Measurements from ENCODE around the gene GYPA.
"Not testable (repeated sequence)": the region's sequence is repeated elsewhere in the genome, so short reads cannot be mapped to it uniquely, and the experiment has no call there.

GYPA gene

DNA sequence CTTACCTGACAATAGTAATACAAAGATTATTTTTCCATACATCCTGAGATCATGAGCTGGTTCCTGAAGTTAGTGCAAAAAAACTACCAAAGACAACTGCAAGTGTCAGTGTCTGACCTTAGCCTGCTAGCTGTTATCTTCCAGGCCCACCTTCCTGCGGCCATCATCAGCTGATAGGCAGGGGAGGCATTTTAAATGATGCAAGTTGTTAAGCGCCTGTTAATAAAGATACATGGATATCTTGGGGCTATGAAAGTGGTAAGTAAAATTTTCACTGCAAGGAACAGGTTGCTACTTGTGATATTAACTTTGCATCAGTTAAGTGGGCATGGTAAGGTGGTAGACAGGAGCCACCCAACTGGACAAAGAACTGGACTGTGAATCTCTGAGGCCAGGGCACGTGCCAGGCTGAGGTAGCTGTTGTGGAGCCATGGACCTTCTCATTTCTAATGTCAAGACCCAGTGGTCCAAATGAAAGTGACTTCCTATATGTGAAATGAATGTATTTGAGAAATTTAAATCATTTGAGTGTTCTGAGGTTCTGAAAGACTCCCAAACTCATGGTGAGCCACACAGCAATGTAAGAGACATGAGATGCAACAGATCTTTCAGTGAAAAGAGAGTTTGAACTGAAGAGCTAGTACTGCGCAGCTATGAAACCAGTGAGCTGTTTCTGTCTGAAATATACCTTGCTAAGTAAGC is at the start of gene GYPA:
Gene GYPA (minus strand): TSS at position 125 of the 702 bp plus-strand sequence. CDS start 83 bp downstream, at position 42.
- not testable (repeated sequence) for H3K9me3 ChIP-seq (ENCODE audit: control insufficient read depth in 2 of 2, low read length in 2 of 2); H3K36me3 ChIP-seq (ENCODE audit: control insufficient read depth in 2 of 2, insufficient read depth in 2 of 2, low read length in 2 of 2); H3K27me3 ChIP-seq (ENCODE audit: control insufficient read depth in 2 of 2, insufficient read depth in 2 of 2, low read length in 2 of 2); H3K4me1 ChIP-seq (ENCODE audit: control insufficient read depth in 2 of 2, insufficient read depth in 2 of 2, low read length in 2 of 2); H3K9ac ChIP-seq (ENCODE audit: low read depth in 1 of 2, low read length in 2 of 2); H3K4me3 ChIP-seq (ENCODE audit: low read length in 2 of 2); H3K27ac ChIP-seq (ENCODE audit: low read depth in 2 of 2, low read length in 2 of 2)

DNA sequence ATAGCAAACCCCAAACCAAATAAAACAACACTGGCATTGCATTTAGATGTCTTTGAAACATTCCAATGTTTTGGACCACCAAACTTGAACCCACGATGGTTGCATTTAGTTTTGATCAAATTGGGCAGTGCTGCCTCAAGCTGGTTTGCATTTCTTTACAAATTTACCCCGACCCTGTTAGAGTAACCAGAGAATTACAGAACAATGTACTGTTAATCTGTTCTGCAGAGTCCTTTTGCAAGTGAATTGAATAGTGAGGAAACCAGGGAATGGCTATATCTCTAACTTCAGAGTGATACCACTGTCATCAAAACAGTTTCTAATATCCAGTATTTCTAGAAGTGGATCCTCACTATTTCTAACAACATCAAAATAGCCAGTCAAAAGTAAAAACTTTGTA is 49.5 kb upstream of the GYPA start:
- Histone ChIP-seq H3K27me3 (ENCODE audit: control insufficient read depth in 2 of 2, insufficient read depth in 2 of 2, low read length in 2 of 2) (no peaks in the 10 kb centered on the region), H3K27ac (ENCODE audit: low read depth in 2 of 2, low read length in 2 of 2) (no peak overlapping the region), H3K4me1 (ENCODE audit: control insufficient read depth in 2 of 2, insufficient read depth in 2 of 2, low read length in 2 of 2) (no peaks in the 10 kb centered on the region), H3K9ac (ENCODE audit: low read depth in 1 of 2, low read length in 2 of 2) (no peak overlapping the region), H3K36me3 (ENCODE audit: control insufficient read depth in 2 of 2, insufficient read depth in 2 of 2, low read length in 2 of 2) (no peaks in the 10 kb centered on the region), H3K9me3 (ENCODE audit: control insufficient read depth in 2 of 2, low read length in 2 of 2) (no peaks in the 10 kb centered on the region), H3K4me3 (ENCODE audit: low read length in 2 of 2) (no peak overlapping the region)

DNA sequence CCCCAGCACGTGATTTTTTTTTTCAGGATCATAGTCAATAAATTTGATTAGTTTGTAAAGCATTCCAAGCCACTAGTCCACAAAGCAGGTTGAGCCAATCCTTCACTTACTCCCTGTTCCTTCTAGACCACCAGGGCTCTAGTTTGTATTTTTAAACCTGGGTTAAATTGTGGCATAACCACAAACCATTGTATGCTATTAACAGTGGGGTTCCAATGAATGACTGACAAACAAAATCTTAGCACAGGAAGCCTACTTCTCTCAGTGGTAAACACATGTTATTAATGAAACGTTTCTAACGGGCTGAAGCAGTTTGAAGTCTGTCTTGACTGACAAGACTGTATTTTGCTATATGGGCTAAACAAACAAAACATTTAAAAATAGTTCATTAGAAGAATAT is 48.6 kb upstream of the GYPA start:
- H3K4me3 ChIP-seq (ENCODE audit: low read length in 2 of 2), result no peak overlapping the region
- no peaks in the 10 kb centered on the region for H3K36me3 ChIP-seq (ENCODE audit: control insufficient read depth in 2 of 2, insufficient read depth in 2 of 2, low read length in 2 of 2)
- H3K27ac ChIP-seq (ENCODE audit: low read depth in 2 of 2, low read length in 2 of 2), result no peak overlapping the region
- H3K27me3 ChIP-seq (ENCODE audit: control insufficient read depth in 2 of 2, insufficient read depth in 2 of 2, low read length in 2 of 2), result no peaks in the 10 kb centered on the region
- no peaks in the 10 kb centered on the region for H3K4me1 ChIP-seq (ENCODE audit: control insufficient read depth in 2 of 2, insufficient read depth in 2 of 2, low read length in 2 of 2)
- no peaks in the 10 kb centered on the region for H3K9me3 ChIP-seq (ENCODE audit: control insufficient read depth in 2 of 2, low read length in 2 of 2)
- H3K9ac ChIP-seq (ENCODE audit: low read depth in 1 of 2, low read length in 2 of 2), result no peak overlapping the region

DNA sequence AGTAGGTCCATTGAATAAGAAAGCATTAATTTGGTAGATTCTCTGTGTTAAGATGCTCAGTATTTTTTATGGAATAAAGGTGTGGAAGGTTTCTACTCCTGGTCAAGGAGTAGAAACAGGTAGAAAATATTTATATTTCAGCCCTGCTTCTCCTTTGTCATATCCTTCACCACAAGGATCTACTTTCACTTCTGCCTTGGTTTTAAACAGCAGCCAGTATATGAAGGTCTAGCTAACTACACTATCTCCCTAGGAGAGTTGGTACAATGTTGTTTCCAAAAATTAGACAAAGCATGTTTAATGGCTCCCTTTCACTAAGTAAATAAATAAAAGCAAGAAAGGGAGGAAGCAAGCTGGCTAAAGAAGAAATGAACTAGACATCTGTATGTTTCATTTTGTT is 44.6 kb upstream of the GYPA start:
- H3K27ac ChIP-seq (ENCODE audit: low read depth in 2 of 2, low read length in 2 of 2), result no peak overlapping the region
- H3K4me1 ChIP-seq (ENCODE audit: control insufficient read depth in 2 of 2, insufficient read depth in 2 of 2, low read length in 2 of 2), result no peaks in the 10 kb centered on the region
- no peaks in the 10 kb centered on the region for H3K36me3 ChIP-seq (ENCODE audit: control insufficient read depth in 2 of 2, insufficient read depth in 2 of 2, low read length in 2 of 2)
- H3K4me3 ChIP-seq (ENCODE audit: low read length in 2 of 2), result no peak overlapping the region
- H3K27me3 ChIP-seq (ENCODE audit: control insufficient read depth in 2 of 2, insufficient read depth in 2 of 2, low read length in 2 of 2), result no peaks in the 10 kb centered on the region
- H3K9ac ChIP-seq (ENCODE audit: low read depth in 1 of 2, low read length in 2 of 2), result no peak overlapping the region
- H3K9me3 ChIP-seq (ENCODE audit: control insufficient read depth in 2 of 2, low read length in 2 of 2), result no peaks in the 10 kb centered on the region

DNA sequence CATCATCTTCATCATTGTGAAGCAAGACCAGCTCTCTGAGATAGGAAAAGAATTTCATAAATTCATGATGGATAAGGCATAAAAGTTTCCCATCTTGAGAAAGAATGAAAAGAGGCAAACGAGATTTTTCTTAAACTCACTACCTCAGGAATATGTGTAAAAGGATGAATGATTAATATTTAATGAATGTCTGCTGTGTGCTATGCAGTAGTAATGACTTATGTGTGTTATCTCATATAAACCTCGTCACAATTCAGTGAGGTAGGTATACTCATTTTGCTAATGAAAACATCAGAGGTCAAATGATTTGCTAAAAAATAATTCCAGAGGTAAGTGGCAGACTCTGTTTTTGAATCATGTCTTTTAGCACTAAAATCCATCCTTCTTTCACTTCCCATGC is 42.6 kb upstream of the GYPA start:
- H3K36me3 ChIP-seq (ENCODE audit: control insufficient read depth in 2 of 2, insufficient read depth in 2 of 2, low read length in 2 of 2), result no peaks in the 10 kb centered on the region
- H3K9ac ChIP-seq (ENCODE audit: low read depth in 1 of 2, low read length in 2 of 2), result no peak overlapping the region
- no peaks in the 10 kb centered on the region for H3K9me3 ChIP-seq (ENCODE audit: control insufficient read depth in 2 of 2, low read length in 2 of 2)
- no peak overlapping the region for H3K27ac ChIP-seq (ENCODE audit: low read depth in 2 of 2, low read length in 2 of 2)
- H3K27me3 ChIP-seq (ENCODE audit: control insufficient read depth in 2 of 2, insufficient read depth in 2 of 2, low read length in 2 of 2), result no peaks in the 10 kb centered on the region
- H3K4me1 ChIP-seq (ENCODE audit: control insufficient read depth in 2 of 2, insufficient read depth in 2 of 2, low read length in 2 of 2), result no peaks in the 10 kb centered on the region
- no peak overlapping the region for H3K4me3 ChIP-seq (ENCODE audit: low read length in 2 of 2)

DNA sequence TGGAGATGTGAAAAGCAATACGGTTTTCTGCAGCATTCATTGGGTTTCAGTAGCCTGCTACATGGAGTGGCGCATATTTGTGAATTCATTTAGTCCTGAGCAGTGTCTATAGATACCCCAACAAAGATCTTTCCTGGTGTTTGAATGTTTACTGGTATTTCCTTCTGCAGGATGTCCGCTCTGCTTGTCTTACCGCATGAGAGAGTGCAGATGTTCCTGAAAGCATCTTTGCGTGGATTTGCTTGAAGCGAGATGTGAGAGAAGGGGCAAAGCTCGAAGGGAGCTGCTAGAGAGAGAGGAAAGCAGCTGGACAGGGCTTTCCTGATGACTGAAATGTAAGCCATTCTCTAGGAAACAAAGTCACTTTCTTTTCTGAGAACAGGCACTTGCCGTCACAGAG is 40.9 kb upstream of the GYPA start:
- H3K9me3 ChIP-seq (ENCODE audit: control insufficient read depth in 2 of 2, low read length in 2 of 2), result no peaks in the 10 kb centered on the region
- no peaks in the 10 kb centered on the region for H3K4me1 ChIP-seq (ENCODE audit: control insufficient read depth in 2 of 2, insufficient read depth in 2 of 2, low read length in 2 of 2)
- H3K27ac ChIP-seq (ENCODE audit: low read depth in 2 of 2, low read length in 2 of 2), result no peak overlapping the region
- no peaks in the 10 kb centered on the region for H3K27me3 ChIP-seq (ENCODE audit: control insufficient read depth in 2 of 2, insufficient read depth in 2 of 2, low read length in 2 of 2)
- no peak overlapping the region for H3K9ac ChIP-seq (ENCODE audit: low read depth in 1 of 2, low read length in 2 of 2)
- no peak overlapping the region for H3K4me3 ChIP-seq (ENCODE audit: low read length in 2 of 2)
- no peaks in the 10 kb centered on the region for H3K36me3 ChIP-seq (ENCODE audit: control insufficient read depth in 2 of 2, insufficient read depth in 2 of 2, low read length in 2 of 2)

DNA sequence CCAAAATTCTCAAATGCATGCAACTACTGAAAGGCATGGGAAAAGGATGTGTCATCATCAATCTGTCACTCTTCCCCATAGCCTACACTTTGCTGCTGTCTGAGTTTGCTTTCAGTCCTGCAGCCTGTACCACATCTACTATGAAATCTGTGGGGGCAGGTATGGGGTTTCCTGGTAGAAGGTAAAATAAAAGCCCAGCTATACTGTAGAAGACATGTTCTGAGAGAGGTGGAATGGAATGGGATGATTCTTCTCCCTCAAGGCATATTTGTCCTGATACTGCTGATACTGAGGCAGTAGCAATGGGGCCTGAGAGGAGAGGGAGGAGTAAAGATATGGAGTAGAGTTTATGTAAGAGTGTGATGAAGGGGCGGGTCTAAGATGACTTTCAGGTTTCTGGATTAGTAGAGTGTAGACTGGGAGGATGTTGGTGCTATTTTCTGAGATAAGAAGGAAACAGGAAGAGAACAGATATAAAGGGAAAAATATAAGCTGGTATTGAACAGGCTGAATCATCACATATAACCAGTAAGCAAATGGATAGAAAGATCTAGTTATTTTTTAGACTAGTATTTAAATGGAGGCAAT is 38.7 kb upstream of the GYPA start:
- Histone ChIP-seq H3K27me3 (ENCODE audit: control insufficient read depth in 2 of 2, insufficient read depth in 2 of 2, low read length in 2 of 2) (no peaks in the 10 kb centered on the region), H3K9ac (ENCODE audit: low read depth in 1 of 2, low read length in 2 of 2) (no peak overlapping the region), H3K27ac (ENCODE audit: low read depth in 2 of 2, low read length in 2 of 2) (no peak overlapping the region), H3K4me3 (ENCODE audit: low read length in 2 of 2) (no peak overlapping the region), H3K4me1 (ENCODE audit: control insufficient read depth in 2 of 2, insufficient read depth in 2 of 2, low read length in 2 of 2) (no peaks in the 10 kb centered on the region), H3K36me3 (ENCODE audit: control insufficient read depth in 2 of 2, insufficient read depth in 2 of 2, low read length in 2 of 2) (no peaks in the 10 kb centered on the region), H3K9me3 (ENCODE audit: control insufficient read depth in 2 of 2, low read length in 2 of 2) (no peaks in the 10 kb centered on the region)

DNA sequence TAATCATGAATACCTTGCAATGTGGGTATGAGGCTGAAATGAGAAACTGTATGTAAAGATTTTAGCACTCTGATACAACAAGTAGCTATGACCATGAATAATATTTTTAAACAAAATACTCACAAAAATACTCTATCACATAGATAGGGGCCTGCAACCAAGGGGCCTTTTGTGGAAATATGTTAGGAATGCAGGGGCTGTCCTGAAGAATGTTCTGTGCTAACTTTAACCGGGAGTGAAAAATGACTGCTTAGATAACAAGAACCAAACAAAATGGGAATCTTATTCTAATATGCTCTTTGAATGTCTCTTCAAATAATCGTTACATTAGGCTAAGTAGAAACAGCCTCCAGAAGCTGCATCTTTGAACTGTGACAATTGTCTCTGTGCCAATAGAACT is 37.9 kb upstream of the GYPA start:
- H3K27me3 ChIP-seq (ENCODE audit: control insufficient read depth in 2 of 2, insufficient read depth in 2 of 2, low read length in 2 of 2), result no peaks in the 10 kb centered on the region
- no peak overlapping the region for H3K4me3 ChIP-seq (ENCODE audit: low read length in 2 of 2)
- no peak overlapping the region for H3K9ac ChIP-seq (ENCODE audit: low read depth in 1 of 2, low read length in 2 of 2)
- H3K9me3 ChIP-seq (ENCODE audit: control insufficient read depth in 2 of 2, low read length in 2 of 2), result no peaks in the 10 kb centered on the region
- H3K4me1 ChIP-seq (ENCODE audit: control insufficient read depth in 2 of 2, insufficient read depth in 2 of 2, low read length in 2 of 2), result no peaks in the 10 kb centered on the region
- H3K27ac ChIP-seq (ENCODE audit: low read depth in 2 of 2, low read length in 2 of 2), result no peak overlapping the region
- H3K36me3 ChIP-seq (ENCODE audit: control insufficient read depth in 2 of 2, insufficient read depth in 2 of 2, low read length in 2 of 2), result no peaks in the 10 kb centered on the region

DNA sequence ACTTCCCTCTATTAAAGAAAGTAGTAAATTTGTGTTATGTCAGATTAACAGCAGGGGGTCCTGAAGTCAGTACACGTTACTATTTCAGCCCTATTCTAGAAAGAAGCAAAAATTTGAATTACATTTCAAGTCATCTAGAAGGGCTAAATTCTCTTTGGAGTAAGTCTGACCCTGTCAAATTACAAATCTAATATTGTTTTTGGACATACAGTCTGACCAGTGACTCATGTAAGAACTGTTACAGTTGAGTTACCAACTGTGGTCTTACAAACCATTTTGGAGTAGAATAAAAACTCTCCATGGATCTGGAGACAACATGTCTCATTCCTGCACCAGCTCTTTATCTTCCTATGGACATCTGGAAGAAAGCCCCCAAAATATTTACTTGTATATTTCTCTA is 36.0 kb upstream of the GYPA start:
- no peak overlapping the region for H3K9ac ChIP-seq (ENCODE audit: low read depth in 1 of 2, low read length in 2 of 2)
- H3K36me3 ChIP-seq (ENCODE audit: control insufficient read depth in 2 of 2, insufficient read depth in 2 of 2, low read length in 2 of 2), result no peaks in the 10 kb centered on the region
- H3K4me3 ChIP-seq (ENCODE audit: low read length in 2 of 2), result no peak overlapping the region
- H3K27ac ChIP-seq (ENCODE audit: low read depth in 2 of 2, low read length in 2 of 2), result no peak overlapping the region
- H3K9me3 ChIP-seq (ENCODE audit: control insufficient read depth in 2 of 2, low read length in 2 of 2), result no peaks in the 10 kb centered on the region
- no peaks in the 10 kb centered on the region for H3K4me1 ChIP-seq (ENCODE audit: control insufficient read depth in 2 of 2, insufficient read depth in 2 of 2, low read length in 2 of 2)
- H3K27me3 ChIP-seq (ENCODE audit: control insufficient read depth in 2 of 2, insufficient read depth in 2 of 2, low read length in 2 of 2), result no peaks in the 10 kb centered on the region

DNA sequence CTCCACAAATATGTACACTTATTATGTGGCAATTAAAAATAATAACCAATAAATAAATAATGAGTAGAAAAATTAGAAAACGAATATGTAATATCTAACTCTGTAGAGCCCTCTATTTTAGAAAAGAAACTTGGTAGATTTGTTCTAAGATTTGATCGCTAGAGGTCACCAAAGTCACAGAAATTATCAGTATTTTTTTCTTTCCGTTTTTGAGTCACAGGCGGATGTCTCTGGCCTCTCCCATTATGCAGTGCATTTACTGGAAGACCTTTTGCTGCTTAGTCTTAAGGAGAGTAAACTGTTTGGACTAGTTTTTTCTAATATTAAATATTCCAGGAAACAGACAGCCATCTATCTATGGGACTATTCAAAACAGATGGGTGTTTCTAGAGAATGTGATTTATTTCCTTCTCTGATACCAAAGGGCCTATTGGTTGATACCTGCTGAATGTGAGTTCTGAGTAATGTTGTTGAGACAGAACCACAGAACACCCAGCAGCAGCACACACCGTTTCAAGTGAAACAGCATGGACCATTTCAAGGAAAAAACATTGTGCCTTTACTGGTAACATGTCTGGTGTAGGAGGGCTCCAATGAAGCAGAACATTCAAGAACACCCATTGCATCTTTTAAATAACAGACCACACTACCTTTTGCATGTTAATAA is 34.0 kb upstream of the GYPA start:
- Histone ChIP-seq H3K9ac (ENCODE audit: low read depth in 1 of 2, low read length in 2 of 2) (no peak overlapping the region), H3K27ac (ENCODE audit: low read depth in 2 of 2, low read length in 2 of 2) (no peak overlapping the region)

More for the DNA sequence above, 34.0 kb upstream of the GYPA start:
- H3K36me3 ChIP-seq (ENCODE audit: control insufficient read depth in 2 of 2, insufficient read depth in 2 of 2, low read length in 2 of 2), result no peaks in the 10 kb centered on the region
- no peak overlapping the region for H3K4me3 ChIP-seq (ENCODE audit: low read length in 2 of 2)
- no peaks in the 10 kb centered on the region for H3K27me3 ChIP-seq (ENCODE audit: control insufficient read depth in 2 of 2, insufficient read depth in 2 of 2, low read length in 2 of 2)
- no peaks in the 10 kb centered on the region for H3K4me1 ChIP-seq (ENCODE audit: control insufficient read depth in 2 of 2, insufficient read depth in 2 of 2, low read length in 2 of 2)
- H3K9me3 ChIP-seq (ENCODE audit: control insufficient read depth in 2 of 2, low read length in 2 of 2), result no peaks in the 10 kb centered on the region

Data from mucosa of rectum (tissue), 2 donors.